Suprapubic skin (tissue), 4 donors: ENCODE results near the gene DNAH10.

ENCODE experiments used
- POLR2A ChIP-seq, 2 donors: fragments of 450-650 bp; IDR thresholded peaks; one replicate each; pipeline ENCODE4 v1.6.1; 2017; ENCODE audit warnings: antibody characterized with exemption in 2 of 2, mild to moderate bottlenecking in 2 of 2, moderate library complexity in 2 of 2
- POLR2AphosphoS5 ChIP-seq, 3 donors: sonication (generic); formaldehyde crosslinking; IDR thresholded peaks; one replicate each; pipeline ENCODE4 v1.6.1; 2017; ENCODE audit warnings: antibody characterized with exemption in 3 of 3
- TF ChIP-seq, protein P1 (sequence below), 2 donors: fragments of 200-600 bp in 1 of 2; fragments of 450-650 bp in 1 of 2; sonication (generic) in 1 of 2; IDR thresholded peaks; one replicate each; pipeline ENCODE4 v1.5.1; 2016 to 2019; ENCODE audit warnings: antibody characterized with exemption in 2 of 2, mild to moderate bottlenecking in 1 of 2, moderate library complexity in 1 of 2

DNA sequence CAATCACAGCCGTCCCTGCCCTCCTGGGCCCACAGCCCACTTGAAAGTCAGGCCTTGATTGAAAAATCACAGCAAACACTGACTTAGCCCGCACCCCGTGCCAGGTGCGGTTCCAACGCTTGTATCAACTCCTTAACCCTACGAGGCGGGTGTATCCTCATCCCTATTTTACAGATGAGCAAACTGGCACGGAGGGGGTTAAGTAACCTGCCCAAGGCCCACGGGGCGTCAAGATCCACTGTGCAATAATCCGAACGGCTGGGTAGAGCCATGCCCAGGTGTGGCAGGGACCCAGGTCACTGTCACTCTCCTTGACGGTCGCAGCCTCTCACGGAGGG lies 583 bp downstream of the DNAH10 start:
- TF ChIP-seq, protein P1, sequence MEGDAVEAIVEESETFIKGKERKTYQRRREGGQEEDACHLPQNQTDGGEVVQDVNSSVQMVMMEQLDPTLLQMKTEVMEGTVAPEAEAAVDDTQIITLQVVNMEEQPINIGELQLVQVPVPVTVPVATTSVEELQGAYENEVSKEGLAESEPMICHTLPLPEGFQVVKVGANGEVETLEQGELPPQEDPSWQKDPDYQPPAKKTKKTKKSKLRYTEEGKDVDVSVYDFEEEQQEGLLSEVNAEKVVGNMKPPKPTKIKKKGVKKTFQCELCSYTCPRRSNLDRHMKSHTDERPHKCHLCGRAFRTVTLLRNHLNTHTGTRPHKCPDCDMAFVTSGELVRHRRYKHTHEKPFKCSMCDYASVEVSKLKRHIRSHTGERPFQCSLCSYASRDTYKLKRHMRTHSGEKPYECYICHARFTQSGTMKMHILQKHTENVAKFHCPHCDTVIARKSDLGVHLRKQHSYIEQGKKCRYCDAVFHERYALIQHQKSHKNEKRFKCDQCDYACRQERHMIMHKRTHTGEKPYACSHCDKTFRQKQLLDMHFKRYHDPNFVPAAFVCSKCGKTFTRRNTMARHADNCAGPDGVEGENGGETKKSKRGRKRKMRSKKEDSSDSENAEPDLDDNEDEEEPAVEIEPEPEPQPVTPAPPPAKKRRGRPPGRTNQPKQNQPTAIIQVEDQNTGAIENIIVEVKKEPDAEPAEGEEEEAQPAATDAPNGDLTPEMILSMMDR (IDR thresholded peaks at IDR 0.05), result no peak
- TF ChIP-seq POLR2A (IDR thresholded peaks at IDR 0.05) (no peak), POLR2AphosphoS5 (IDR thresholded peaks at IDR 0.05) (no peak)
